HG03097 (cell line): Measurements from ENCODE around the gene SERPINA1.

Experiments
- ATAC-seq: cut with Tn5 transposase; IDR thresholded peaks from one replicate; pipeline ENCODE4 v1.9.1; 2021; ENCODE audit not compliant: unreplicated experiment, low FRiP score

Gene SERPINA1

DNA sequence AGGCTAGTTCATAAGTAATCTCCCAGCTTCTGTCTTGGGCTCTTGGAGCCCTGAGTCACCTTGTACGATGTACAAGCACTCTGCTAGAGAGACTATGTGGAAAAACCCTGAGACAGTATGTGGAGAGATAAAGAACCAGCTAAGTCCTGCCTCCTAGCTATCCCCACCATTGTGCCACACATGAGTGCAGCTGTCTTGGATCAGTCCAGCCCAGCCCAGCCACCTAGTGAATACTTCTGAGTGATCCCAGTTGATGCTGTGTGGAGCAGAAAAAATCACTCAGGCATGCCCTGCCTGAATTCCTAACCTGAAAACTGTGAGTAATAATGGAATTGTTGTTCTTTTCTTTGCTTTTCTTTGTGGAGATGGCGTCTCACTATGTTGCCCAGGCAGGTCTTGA, 60.2 kb downstream of the SERPINA1 start:
- ATAC-seq = no peak
